Measurements from ENCODE around the gene WIPF1. TPM values are rescaled to one million over a fixed set of nuclear protein-coding genes. Genes with fewer than 3 reads are reported as not detected.

Gene WIPF1
- total RNA-seq, 1 donor from 2014 or later: 20.1 TPM

GRCh38 chr2:174588463-174588862, 9.1 kb downstream of the WIPF1 start:
- Mint-ChIP-seq H3K27ac (ENCODE audit: unreplicated experiment) (peak overlapping the region; percentile 20), H3K4me1 (peaks cover 17% of the 10 kb centered on the region)

DNA sequence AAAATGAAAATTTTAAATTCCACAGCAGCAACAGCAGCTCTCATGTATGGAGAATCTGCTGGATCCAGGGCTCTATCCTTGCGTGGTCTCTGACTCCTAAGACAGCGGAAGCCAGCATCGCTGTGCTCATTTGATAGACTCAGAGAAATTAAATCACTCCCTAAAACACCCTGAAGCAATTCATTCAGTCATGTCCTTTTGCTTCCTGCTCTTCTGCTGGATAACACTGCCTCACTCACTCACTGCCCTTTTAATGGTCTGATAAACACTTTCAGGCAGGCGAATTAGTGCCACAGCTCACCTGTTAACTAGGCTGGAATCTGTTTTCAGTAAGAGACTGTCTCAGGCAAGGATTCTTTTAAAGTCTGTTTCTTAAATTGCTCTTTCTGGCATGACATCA, 10.0 kb downstream of the WIPF1 start:
- TF ChIP-seq, protein P1, sequence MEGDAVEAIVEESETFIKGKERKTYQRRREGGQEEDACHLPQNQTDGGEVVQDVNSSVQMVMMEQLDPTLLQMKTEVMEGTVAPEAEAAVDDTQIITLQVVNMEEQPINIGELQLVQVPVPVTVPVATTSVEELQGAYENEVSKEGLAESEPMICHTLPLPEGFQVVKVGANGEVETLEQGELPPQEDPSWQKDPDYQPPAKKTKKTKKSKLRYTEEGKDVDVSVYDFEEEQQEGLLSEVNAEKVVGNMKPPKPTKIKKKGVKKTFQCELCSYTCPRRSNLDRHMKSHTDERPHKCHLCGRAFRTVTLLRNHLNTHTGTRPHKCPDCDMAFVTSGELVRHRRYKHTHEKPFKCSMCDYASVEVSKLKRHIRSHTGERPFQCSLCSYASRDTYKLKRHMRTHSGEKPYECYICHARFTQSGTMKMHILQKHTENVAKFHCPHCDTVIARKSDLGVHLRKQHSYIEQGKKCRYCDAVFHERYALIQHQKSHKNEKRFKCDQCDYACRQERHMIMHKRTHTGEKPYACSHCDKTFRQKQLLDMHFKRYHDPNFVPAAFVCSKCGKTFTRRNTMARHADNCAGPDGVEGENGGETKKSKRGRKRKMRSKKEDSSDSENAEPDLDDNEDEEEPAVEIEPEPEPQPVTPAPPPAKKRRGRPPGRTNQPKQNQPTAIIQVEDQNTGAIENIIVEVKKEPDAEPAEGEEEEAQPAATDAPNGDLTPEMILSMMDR (conservative IDR thresholded peaks at IDR 0.05): no peak
- no peaks in the 10 kb centered on the region for H3K36me3 Mint-ChIP-seq (ENCODE audit: low read depth)
- H3K27ac Mint-ChIP-seq (ENCODE audit: unreplicated experiment): no peak overlapping the region
- DNase-seq (ENCODE audit: low read depth, low spot score): no peak
- peaks cover 13% of the 10 kb centered on the region for H3K4me1 Mint-ChIP-seq
- no peak overlapping the region for H3K4me3 Mint-ChIP-seq
- no peaks in the 10 kb centered on the region for H3K9me3 Mint-ChIP-seq
- no peaks in the 10 kb centered on the region for H3K27me3 Mint-ChIP-seq (ENCODE audit: low read depth)

More at GRCh38 chr2:174588463-174588862, 9.1 kb downstream of the WIPF1 start:
- H3K27me3 Mint-ChIP-seq (ENCODE audit: low read depth): no peaks in the 10 kb centered on the region
- TF ChIP-seq, protein P1 (conservative IDR thresholded peaks at IDR 0.05): no peak
- H3K9me3 Mint-ChIP-seq: no peaks in the 10 kb centered on the region
- no peaks in the 10 kb centered on the region for H3K36me3 Mint-ChIP-seq (ENCODE audit: low read depth)
- no peak overlapping the region for H3K4me3 Mint-ChIP-seq
- DNase-seq (ENCODE audit: low read depth, low spot score): no peak

GRCh38 chr2:174586418-174587295, 10.9 kb downstream of the WIPF1 start:
- Mint-ChIP-seq H3K27me3 (ENCODE audit: low read depth) (no peaks in the 10 kb centered on the region), H3K4me3 (no peak overlapping the region), H3K9me3 (no peaks in the 10 kb centered on the region), H3K4me1 (peaks cover 10% of the 10 kb centered on the region), H3K27ac (ENCODE audit: unreplicated experiment) (no peak overlapping the region), H3K36me3 (ENCODE audit: low read depth) (no peaks in the 10 kb centered on the region)
- TF ChIP-seq, protein P1 (conservative IDR thresholded peaks at IDR 0.05): no peak
- DNase-seq (ENCODE audit: low read depth, low spot score): no peak

DNA sequence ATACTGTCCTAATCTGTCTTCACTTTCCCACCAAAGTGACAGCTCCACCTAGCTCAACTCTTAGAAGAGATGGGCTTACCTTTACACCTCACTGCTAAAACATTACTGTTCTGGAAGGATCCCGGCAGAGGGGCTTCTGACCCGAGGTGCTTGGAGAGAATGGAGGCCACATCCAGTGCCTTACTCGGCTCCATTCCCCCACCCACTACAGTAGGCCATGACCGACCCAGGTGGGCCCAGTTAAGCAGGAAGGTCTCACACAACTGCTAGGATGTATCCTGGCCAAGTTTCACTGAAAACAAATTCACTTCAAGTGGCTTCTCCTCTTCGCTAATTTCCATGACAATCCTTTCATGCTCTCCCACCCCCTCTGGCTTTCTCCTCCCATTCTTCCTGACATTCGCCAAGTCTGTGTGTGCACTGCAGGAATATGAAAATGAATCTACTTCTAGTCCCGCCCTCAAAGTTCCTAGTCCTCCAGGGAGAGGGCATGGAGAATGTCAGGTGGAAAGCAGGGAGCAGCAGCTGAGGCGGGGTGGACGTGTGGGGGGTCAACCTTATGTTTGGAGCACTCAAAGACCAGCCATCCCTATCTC, 11.8 kb downstream of the WIPF1 start:
- TF ChIP-seq, protein P1 (conservative IDR thresholded peaks at IDR 0.05): no peak
- H3K36me3 Mint-ChIP-seq (ENCODE audit: low read depth): no peaks in the 10 kb centered on the region
- DNase-seq (ENCODE audit: low read depth, low spot score): no peak
- H3K9me3 Mint-ChIP-seq: no peaks in the 10 kb centered on the region
- no peak overlapping the region for H3K27ac Mint-ChIP-seq (ENCODE audit: unreplicated experiment)
- H3K4me3 Mint-ChIP-seq: no peak overlapping the region
- peaks cover 9% of the 10 kb centered on the region for H3K4me1 Mint-ChIP-seq
- no peaks in the 10 kb centered on the region for H3K27me3 Mint-ChIP-seq (ENCODE audit: low read depth)

- TF ChIP-seq, protein P1 (conservative IDR thresholded peaks at IDR 0.05): no peak
- Mint-ChIP-seq H3K4me1 (peaks cover 9% of the 10 kb centered on the region), H3K27me3 (ENCODE audit: low read depth) (no peaks in the 10 kb centered on the region), H3K4me3 (no peak overlapping the region), H3K9me3 (no peaks in the 10 kb centered on the region), H3K27ac (ENCODE audit: unreplicated experiment) (no peak overlapping the region), H3K36me3 (ENCODE audit: low read depth) (no peaks in the 10 kb centered on the region)
- DNase-seq (ENCODE audit: low read depth, low spot score): no peak
These were observed 12.5 kb downstream of the WIPF1 start for GRCh38 chr2:174585146-174585545.
